HL-60 (cell line): ENCODE measurements around the gene LIPE.

Source experiments
- DNase-seq, 2 experiments: peaks; one replicate each; pipeline ENCODE4 v3.0.0-alpha.2; 2010 to 2020; ENCODE audit warnings: low read depth in 1 of 2, low spot score in 1 of 2
- H3K27ac ChIP-seq: fragments of 250-450 bp; sonication (Bioruptor Pico); replicated peaks from 2 replicates; pipeline ENCODE4 v1.5.1; 2020; ENCODE audit warnings: mild to moderate bottlenecking, moderate library complexity
- H3K27me3 ChIP-seq: fragments of 250-450 bp; sonication (Bioruptor Pico); 2 replicates; pipeline ENCODE4 v1.5.1; 2021; ENCODE audit warnings: mild to moderate bottlenecking, moderate library complexity; ENCODE audit not compliant: insufficient read depth, poor library complexity, severe bottlenecking
- H3K4me3 ChIP-seq: replicated peaks from 2 replicates; pipeline ENCODE4 v1.5.1; 2011; ENCODE audit warnings: mild to moderate bottlenecking, control low read depth, low read length; ENCODE audit not compliant: insufficient read depth
- CTCF ChIP-seq: IDR thresholded peaks from one replicate; pipeline ENCODE4 v1.5.1; 2011; ENCODE audit warnings: low read length, control low read depth, inconsistent platforms; ENCODE audit not compliant: insufficient read depth
- GABPA ChIP-seq: IDR thresholded peaks from 2 replicates; pipeline ENCODE4 v1.6.1; 2012; ENCODE audit warnings: low read depth
- POLR2AphosphoS5 ChIP-seq: IDR thresholded peaks from 2 replicates; pipeline ENCODE4 v1.6.1; 2012; ENCODE audit warnings: low read depth
- REST ChIP-seq: IDR thresholded peaks from 2 replicates; pipeline ENCODE4 v1.6.1; 2012; ENCODE audit warnings: low read depth; ENCODE audit not compliant: insufficient replicate concordance
- SPI1 ChIP-seq: IDR thresholded peaks from 2 replicates; pipeline ENCODE4 v1.6.1; 2012; ENCODE audit warnings: low read depth, mild to moderate bottlenecking, borderline replicate concordance

LIPE gene

GRCh38 chr19:42392165-42392564, 35.0 kb downstream of the LIPE start:
- no peak for TF ChIP-seq GABPA
- no peak for TF ChIP-seq REST
- TF ChIP-seq CTCF, result no peak
- no peak for TF ChIP-seq SPI1
- no peak for TF ChIP-seq POLR2AphosphoS5
- DNase-seq, result no peak
- no peak overlapping the region for H3K4me3 ChIP-seq
- H3K27me3 ChIP-seq, result no peaks in the 10 kb centered on the region
- H3K27ac ChIP-seq, result no peak overlapping the region

- H3K27me3 ChIP-seq, result no peaks in the 10 kb centered on the region
- H3K27ac ChIP-seq, result no peak within 1 kb of the TSS
- no peak for DNase-seq
- H3K4me3 ChIP-seq, result no peak within 1 kb of the TSS
- TF ChIP-seq SPI1 (no peak), POLR2AphosphoS5 (no peak), GABPA (no peak), REST (no peak), CTCF (no peak)
Measured at GRCh38 chr19:42389899-42390298, 37.3 kb downstream of the LIPE start, which contains the start of gene CNFN. CNFN (minus strand) TSS chr19:42390297; CDS start chr19:42389037, 1,260 bp downstream.

- no peak for TF ChIP-seq POLR2AphosphoS5
- TF ChIP-seq GABPA, result no peak
- TF ChIP-seq SPI1, result no peak
- no peak for TF ChIP-seq CTCF
- TF ChIP-seq REST, result no peak
- no peak for DNase-seq
- no peak overlapping the region for H3K27ac ChIP-seq
- no peaks in the 10 kb centered on the region for H3K27me3 ChIP-seq
- no peak overlapping the region for H3K4me3 ChIP-seq
Measured at GRCh38 chr19:42388851-42389489, 38.2 kb downstream of the LIPE start.
